ENCODE data around the gene C1orf56. TPM values are rescaled to one million over a fixed set of nuclear protein-coding genes. Genes with fewer than 3 reads are reported as not detected.

C1orf56 gene
- total RNA-seq, 2 experiments from 2014 or later = 1.3 TPM

DNA sequence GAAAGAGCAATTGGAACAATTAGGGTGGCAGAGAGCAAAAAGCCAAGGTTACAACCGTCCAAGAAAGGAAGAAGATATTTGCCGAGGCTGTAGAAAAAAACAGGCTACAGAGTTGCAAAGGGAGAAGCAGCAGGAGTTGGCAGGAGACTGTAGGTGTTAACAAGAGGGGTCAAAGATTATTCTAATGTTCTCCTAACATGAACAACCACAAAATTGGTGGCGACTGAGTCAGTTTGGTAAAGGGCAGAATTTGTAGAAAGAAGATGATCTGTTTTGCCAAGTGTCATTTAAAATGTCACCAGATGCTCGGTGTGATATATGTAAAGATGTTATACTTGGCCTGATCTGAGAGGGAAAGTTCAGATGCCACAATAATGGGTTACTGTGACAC lies 39.7 kb upstream of the C1orf56 start:
- ChIA-PET POLR2A (interaction anchor here (0.6 to 2.0 kb wide), 2 partner anchors 148 to 149 kb away, joined by 3 to 5 read pairs; partner anchors contain the start of gene TNFAIP8L2), CTCF (interaction anchor here (1.9 to 5.9 kb wide), 5 partner anchors 12 to 52 kb away, joined by 7 to 94 read pairs (median 18); partner anchors contain the start of genes ANXA9, C1orf56, CDC42SE1 and MLLT11)
- Mint-ChIP-seq H3K4me1 (ENCODE audit: low read depth) (peaks cover 77% of the 10 kb centered on the region), H3K9me3 (ENCODE audit: insufficient read depth) (no peaks in the 10 kb centered on the region), H3K36me3 (ENCODE audit: low read depth) (peaks cover 3% of the 10 kb centered on the region), H3K27me3 (ENCODE audit: low read depth) (no peaks in the 10 kb centered on the region), H3K27ac (peak overlapping the region; percentile 91), H3K4me3 (peak overlapping the region; percentile 98)
- ATAC-seq (peak; percentile 16), DNase-seq (no peak)

DNA sequence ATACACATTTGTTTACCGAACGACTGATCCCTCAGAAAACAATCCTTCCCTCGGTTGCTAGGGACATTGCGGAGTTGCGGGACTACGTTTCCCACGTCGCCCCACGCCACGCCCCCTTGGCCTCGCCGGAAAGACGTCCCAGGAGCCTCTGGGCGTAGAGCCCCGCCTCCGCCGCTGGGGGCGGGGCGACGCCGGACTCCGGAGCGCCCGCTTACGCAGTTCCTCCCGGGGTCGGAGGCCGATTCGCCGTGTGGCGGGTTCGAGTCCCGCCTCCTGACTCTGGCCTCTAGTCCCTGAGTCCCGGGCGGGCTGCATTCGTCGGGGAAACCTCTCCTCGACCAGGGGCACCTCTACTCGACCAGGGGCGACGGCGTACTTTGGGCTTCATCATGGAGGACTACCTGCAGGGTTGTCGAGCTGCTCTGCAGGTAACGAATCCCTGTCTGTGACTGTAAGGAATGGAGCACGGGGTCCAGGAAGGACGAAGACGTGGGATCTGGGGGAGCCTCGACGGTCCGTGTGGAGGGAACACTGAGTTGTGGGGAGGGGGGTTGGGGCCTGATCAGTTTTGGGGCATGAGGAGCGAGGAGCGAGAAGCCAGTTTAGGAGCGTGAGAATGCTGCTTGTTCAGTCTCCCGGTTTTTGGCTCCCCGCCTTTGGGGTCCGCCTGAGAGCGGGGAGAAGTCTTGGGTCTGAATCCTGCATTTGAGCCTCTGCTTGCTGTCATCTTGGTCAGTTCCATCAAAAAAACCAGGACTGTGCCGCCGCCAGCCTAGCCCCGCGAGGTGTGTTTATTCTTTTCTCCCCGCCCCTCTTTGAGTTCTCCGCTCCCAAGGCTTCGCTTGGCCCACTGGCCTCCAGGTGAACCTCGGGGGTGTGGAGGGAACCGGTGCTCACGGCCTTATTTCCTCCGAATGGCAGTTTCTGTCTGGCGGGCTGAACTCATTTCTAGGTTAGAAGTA lies 39.0 kb upstream of the C1orf56 start, which contains the start of gene PRUNE1:
PRUNE1 (plus strand) TSS at position 206 of the 962 bp plus-strand sequence; CDS start at position 390, 184 bp downstream.
- DNase-seq = peak; percentile 97
- ChIA-PET POLR2A (interaction anchor here (0.6 kb wide), 1 partner anchor 148 kb away, joined by 3 read pairs; the partner anchor contains the start of gene TNFAIP8L2), CTCF (interaction anchor here (1.1 to 1.5 kb wide), 2 partner anchors 15 to 16 kb away, joined by 3 to 4 read pairs; no protein-coding TSS in a partner anchor)
- no peaks in the 10 kb centered on the region for H3K27me3 Mint-ChIP-seq (ENCODE audit: low read depth)
- ATAC-seq = peak; percentile 86
- no peaks in the 10 kb centered on the region for H3K9me3 Mint-ChIP-seq (ENCODE audit: insufficient read depth)
- peaks cover 3% of the 10 kb centered on the region for H3K36me3 Mint-ChIP-seq (ENCODE audit: low read depth)
- peak within 1 kb of the TSS; percentile 98 for H3K4me3 Mint-ChIP-seq
- peak within 1 kb of the TSS; percentile 91 for H3K27ac Mint-ChIP-seq
- peaks cover 73% of the 10 kb centered on the region for H3K4me1 Mint-ChIP-seq (ENCODE audit: low read depth)

DNA sequence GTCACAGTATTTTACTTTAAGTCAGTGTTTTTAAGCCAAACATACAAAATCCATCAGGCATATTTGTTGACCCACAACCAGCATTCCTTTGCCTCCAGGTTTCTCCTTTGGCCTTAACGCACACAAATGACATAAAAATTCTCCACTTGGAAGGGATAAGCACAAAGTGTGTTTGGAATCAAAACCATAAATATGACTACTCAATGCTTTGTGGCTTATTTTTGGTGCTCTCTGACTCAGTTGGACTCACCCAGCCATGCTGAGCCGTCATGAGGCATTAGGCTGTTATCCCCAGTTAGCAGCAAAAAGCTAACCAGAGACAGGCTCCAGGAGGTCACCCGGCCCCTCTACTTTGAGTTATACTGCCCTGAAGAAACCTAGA lies 38.4 kb upstream of the C1orf56 start:
- H3K4me1 Mint-ChIP-seq (ENCODE audit: low read depth) = peaks cover 68% of the 10 kb centered on the region
- H3K36me3 Mint-ChIP-seq (ENCODE audit: low read depth) = peaks cover 3% of the 10 kb centered on the region
- no peaks in the 10 kb centered on the region for H3K27me3 Mint-ChIP-seq (ENCODE audit: low read depth)
- ChIA-PET POLR2A (no interaction called here), CTCF (interaction anchor here (1.0 to 1.5 kb wide), 3 partner anchors 15 to 39 kb away, joined by 3 to 4 read pairs (median 4); partner anchors contain the start of gene C1orf56)
- DNase-seq (no peak), ATAC-seq (no peak)
- H3K9me3 Mint-ChIP-seq (ENCODE audit: insufficient read depth) = no peaks in the 10 kb centered on the region
- peak overlapping the region; percentile 98 for H3K4me3 Mint-ChIP-seq
- H3K27ac Mint-ChIP-seq = peak overlapping the region; percentile 91

DNA sequence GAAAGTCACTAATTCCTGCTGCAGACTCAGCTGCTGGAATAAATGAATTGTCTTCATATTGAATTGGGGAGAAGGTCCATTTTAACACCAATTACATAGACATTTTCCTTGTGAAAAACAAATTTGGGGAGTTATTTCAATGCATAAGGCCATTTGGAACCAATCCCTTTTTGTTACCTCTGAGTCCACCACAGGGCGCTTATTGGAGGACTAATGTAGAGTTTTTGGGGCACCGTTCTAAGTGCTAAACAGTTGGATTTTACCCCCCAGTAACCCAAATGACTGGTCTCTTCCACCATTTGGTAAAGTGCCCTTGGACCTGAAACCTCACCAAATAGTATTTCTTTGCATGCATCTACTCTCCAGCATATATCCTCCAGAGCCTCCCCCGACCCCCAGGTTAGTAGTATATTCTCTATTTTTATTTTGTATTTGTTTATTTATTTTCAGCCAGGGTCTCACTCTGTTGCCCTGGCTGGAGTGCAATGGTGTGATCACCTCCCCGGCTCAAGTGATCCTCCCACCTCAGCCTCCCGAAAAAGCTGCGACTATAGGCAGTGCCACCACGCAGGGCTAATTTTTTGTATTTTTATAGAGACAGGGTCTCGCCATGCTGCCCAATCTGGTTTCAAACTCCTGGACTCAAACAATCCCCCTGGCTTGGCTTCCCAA lies 37.7 kb upstream of the C1orf56 start:
- CTCF ChIA-PET = interaction anchor here (1.0 to 1.5 kb wide), 4 partner anchors 14 to 38 kb away, joined by 3 to 4 read pairs (median 4); partner anchors contain the start of gene C1orf56
- peaks cover 3% of the 10 kb centered on the region for H3K36me3 Mint-ChIP-seq (ENCODE audit: low read depth)
- no peaks in the 10 kb centered on the region for H3K9me3 Mint-ChIP-seq (ENCODE audit: insufficient read depth)
- peak overlapping the region; percentile 98 for H3K4me3 Mint-ChIP-seq
- ATAC-seq (no peak), DNase-seq (no peak)
- no peaks in the 10 kb centered on the region for H3K27me3 Mint-ChIP-seq (ENCODE audit: low read depth)
- POLR2A ChIA-PET = no interaction called here
- peaks cover 63% of the 10 kb centered on the region for H3K4me1 Mint-ChIP-seq (ENCODE audit: low read depth)
- H3K27ac Mint-ChIP-seq = no peak overlapping the region

DNA sequence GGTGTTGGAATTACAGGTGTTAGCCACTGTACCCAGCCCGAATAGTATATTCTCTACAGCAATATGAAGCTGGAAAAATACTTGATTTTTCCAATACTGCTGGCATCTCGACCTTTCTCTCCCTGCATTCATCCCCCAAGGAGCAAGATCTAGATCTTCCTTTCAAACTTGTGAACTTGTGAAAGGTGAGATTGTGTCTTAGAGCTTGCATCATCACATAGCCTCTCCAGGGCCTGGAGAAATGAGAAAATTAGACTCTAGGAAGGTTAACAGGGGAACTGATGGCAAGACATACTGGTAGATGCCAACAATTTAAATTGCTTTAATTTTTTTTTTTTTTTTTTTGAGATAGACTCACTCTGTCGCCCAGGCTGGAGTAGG lies 37.2 kb upstream of the C1orf56 start:
- no peak overlapping the region for H3K4me3 Mint-ChIP-seq
- H3K36me3 Mint-ChIP-seq (ENCODE audit: low read depth) = peaks cover 3% of the 10 kb centered on the region
- H3K4me1 Mint-ChIP-seq (ENCODE audit: low read depth) = peaks cover 60% of the 10 kb centered on the region
- ChIA-PET CTCF (interaction anchor here (1.0 to 1.5 kb wide), 3 partner anchors 14 to 38 kb away, joined by 4 to 5 read pairs (median 4); partner anchors contain the start of gene C1orf56), POLR2A (no interaction called here)
- H3K27me3 Mint-ChIP-seq (ENCODE audit: low read depth) = no peaks in the 10 kb centered on the region
- H3K9me3 Mint-ChIP-seq (ENCODE audit: insufficient read depth) = no peaks in the 10 kb centered on the region
- H3K27ac Mint-ChIP-seq = no peak overlapping the region
- ATAC-seq = no peak
- no peak for DNase-seq

DNA sequence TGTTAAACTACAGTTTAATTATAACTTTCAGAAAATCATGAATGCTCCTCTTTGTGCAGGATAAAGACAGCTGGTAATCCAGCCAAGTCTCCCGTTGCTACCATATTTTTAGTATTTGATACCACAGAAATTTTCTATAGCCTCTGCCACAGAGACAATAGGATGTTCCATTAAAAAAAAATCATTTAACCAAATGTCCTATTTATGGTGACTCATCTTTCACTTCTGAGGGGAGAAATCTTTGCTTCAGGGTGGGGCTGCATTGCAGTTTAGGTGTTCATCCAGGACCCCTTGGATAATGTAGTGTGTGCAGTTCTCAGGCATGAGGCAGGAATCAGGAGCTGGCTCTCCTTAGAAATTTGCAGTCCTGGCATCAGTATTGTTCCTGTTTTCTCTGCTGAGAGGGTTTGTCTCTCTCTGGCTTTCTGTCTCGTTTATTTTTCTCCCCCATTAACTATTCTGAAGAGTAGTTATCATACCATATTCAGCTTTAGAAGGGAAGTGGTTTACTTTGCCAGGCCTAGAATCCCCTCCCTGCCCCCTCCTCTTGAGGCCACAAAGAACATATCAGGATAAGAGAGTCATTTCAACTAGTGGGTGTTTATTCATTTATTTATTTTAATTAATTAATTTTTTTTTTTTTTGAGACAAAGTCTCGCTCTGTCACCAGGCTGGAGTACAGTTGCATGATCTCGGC lies 36.2 kb upstream of the C1orf56 start:
- Mint-ChIP-seq H3K27ac (peak overlapping the region; percentile 69), H3K27me3 (ENCODE audit: low read depth) (no peaks in the 10 kb centered on the region), H3K4me3 (no peak overlapping the region), H3K36me3 (ENCODE audit: low read depth) (peaks cover 3% of the 10 kb centered on the region), H3K9me3 (ENCODE audit: insufficient read depth) (no peaks in the 10 kb centered on the region), H3K4me1 (ENCODE audit: low read depth) (peaks cover 50% of the 10 kb centered on the region)
- ChIA-PET POLR2A (interaction anchor here (1.1 kb wide), 1 partner anchor 13 kb away, joined by 3 read pairs; no protein-coding TSS in a partner anchor), CTCF (interaction anchor here (0.5 to 1.9 kb wide), 7 partner anchors 12 to 331 kb away, joined by 3 to 6 read pairs (median 4); partner anchors contain the start of genes C1orf56, CDC42SE1 and TNFAIP8L2)
- DNase-seq = no peak
- ATAC-seq = no peak

DNA sequence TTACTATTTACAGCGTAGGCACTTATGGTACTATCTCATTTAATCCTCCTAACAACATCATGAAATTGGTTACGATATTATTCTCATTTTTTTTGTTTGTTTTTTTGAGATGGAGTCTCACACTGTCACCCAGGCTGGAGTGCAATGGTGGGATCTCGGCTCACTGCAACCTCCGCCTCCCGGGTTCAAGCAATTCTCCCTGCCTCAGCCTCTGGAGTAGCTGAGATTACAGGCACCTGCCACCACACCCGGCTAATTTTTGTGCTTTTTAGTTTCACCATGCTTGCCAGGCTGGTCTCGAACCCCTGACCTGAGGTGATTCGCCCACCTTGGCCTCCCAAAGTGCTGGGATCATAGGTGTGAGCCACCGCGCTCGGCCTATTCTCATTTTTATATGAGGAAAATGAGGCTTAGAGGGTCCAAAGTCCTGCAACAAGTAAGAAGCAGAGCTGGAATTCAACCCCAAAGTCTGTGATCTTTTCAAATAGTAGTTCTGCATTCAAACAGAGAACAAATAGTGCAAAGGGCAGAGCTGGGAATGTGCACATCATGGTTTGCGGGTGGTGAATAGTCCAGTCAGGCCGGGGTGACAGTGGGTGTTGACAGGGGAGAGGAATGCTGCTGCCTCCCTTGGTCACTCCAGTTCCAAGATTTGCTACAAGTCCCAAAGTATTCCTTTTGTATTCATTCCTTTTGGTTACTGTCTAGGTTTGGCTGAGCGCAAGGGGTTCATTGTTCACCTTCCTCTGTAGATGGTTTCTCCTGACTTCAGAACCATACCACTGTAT lies 34.7 kb upstream of the C1orf56 start:
- no peak for ATAC-seq
- H3K27me3 Mint-ChIP-seq (ENCODE audit: low read depth) = no peaks in the 10 kb centered on the region

DNA sequence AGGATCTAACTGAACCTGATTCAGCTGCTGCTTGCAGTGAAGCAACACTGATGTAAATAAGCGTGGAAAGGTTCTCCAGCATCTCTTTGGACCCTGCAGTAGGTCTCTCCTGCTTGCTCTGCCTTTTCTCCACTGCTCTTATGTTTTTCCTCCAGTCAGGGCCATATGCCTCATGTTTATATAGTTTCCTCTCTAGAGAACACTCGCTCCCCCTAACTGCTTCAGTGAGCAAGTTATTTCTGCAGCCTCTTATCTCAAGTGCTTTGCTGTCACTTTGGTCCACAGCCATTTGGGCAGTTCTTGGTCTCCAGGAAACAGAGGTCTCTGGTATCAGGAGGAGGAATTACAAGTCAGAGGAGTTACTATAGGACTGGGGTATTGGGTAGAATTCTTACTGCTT lies 34.0 kb upstream of the C1orf56 start:
- peaks cover 30% of the 10 kb centered on the region for H3K4me1 Mint-ChIP-seq (ENCODE audit: low read depth)
- DNase-seq = no peak
- no peaks in the 10 kb centered on the region for H3K9me3 Mint-ChIP-seq (ENCODE audit: insufficient read depth)
- H3K27me3 Mint-ChIP-seq (ENCODE audit: low read depth) = no peaks in the 10 kb centered on the region
- ATAC-seq = no peak
- ChIA-PET CTCF (no interaction called here), POLR2A (no interaction called here)
- peaks cover 4% of the 10 kb centered on the region for H3K36me3 Mint-ChIP-seq (ENCODE audit: low read depth)
- H3K4me3 Mint-ChIP-seq = no peak overlapping the region
- no peak overlapping the region for H3K27ac Mint-ChIP-seq

More for the DNA sequence above, 34.7 kb upstream of the C1orf56 start:
- Mint-ChIP-seq H3K9me3 (ENCODE audit: insufficient read depth) (no peaks in the 10 kb centered on the region), H3K4me1 (ENCODE audit: low read depth) (peaks cover 35% of the 10 kb centered on the region), H3K36me3 (ENCODE audit: low read depth) (peaks cover 3% of the 10 kb centered on the region), H3K4me3 (no peak overlapping the region), H3K27ac (no peak overlapping the region)
- ChIA-PET POLR2A (no interaction called here), CTCF (interaction anchor here (1.0 to 1.9 kb wide), 4 partner anchors 12 to 144 kb away, joined by 3 to 6 read pairs (median 4); partner anchors contain the start of gene TNFAIP8L2)
- no peak for DNase-seq

DNA sequence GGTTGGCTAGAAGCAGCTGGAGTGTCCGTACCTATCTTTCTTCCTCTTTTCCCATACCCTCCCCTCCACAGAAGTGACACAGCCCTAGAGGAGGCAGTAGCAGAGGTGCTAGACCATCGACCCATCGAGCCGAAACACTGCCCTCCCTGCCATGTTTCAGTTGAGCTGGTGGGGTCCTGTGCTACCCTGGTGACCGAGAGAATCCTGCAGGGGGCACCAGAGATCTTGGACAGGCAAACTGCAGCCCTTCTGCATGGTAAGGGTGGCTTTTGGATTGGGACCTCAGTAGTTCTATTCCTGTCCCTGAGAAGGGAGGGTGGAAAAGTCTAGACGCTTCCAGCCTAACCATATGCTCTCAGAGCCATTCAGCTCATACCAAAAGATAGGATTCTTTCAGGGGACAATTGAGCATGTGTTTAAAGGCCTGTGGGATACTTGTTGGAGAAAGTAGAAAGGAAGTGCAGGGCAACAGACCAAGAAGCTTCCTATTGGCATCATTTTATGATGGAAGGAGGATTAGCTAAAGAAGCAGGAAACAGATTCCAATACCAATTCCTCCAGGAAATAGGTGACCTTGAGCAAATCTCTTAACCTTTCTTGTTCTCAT lies 22.9 kb upstream of the C1orf56 start:
- POLR2A ChIA-PET = interaction anchor here (0.6 to 0.9 kb wide), 3 partner anchors 33 to 132 kb away, joined by 3 read pairs; partner anchors contain the start of genes CDC42SE1 and TNFAIP8L2
- CTCF ChIA-PET = interaction anchor here (0.6 to 4.0 kb wide), 37 partner anchors 10 to 227 kb away, joined by 3 to 60 read pairs (median 5); partner anchors contain the start of genes BNIPL, C1orf56, CDC42SE1 and GABPB2
- H3K27me3 Mint-ChIP-seq (ENCODE audit: low read depth) = no peaks in the 10 kb centered on the region
- peaks cover 7% of the 10 kb centered on the region for H3K4me1 Mint-ChIP-seq (ENCODE audit: low read depth)
- DNase-seq (peak; percentile 92), ATAC-seq (peak; percentile 100)
- H3K4me3 Mint-ChIP-seq = peak overlapping the region; percentile 45
- peak overlapping the region; percentile 74 for H3K27ac Mint-ChIP-seq
- H3K36me3 Mint-ChIP-seq (ENCODE audit: low read depth) = peaks cover 24% of the 10 kb centered on the region
- H3K9me3 Mint-ChIP-seq (ENCODE audit: insufficient read depth) = no peaks in the 10 kb centered on the region

DNA sequence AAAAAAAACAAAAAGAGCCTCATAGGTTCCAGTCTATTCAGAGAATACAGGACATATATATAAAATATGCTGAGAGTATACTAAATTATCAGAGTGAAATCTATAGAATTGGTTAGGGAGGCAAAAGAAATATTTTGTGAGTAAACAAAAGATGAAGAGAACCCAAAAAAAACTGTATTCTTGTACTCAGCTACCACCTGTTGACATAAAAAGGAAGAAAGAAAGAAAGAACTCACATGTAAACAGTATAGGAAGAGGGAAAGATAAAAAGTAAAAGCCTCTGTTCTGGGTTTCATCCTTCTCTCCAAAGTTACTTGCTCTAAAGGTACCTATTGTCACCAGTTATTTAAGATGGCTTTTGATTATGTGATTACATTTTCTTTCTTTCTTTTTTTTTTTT lies 21.1 kb upstream of the C1orf56 start:
- ChIA-PET POLR2A (no interaction called here), CTCF (interaction anchor here (3.4 to 4.0 kb wide), 3 partner anchors 21 to 130 kb away, joined by 31 to 60 read pairs (median 52); partner anchors contain the start of genes C1orf56 and TNFAIP8L2)
- Mint-ChIP-seq H3K27me3 (ENCODE audit: low read depth) (no peaks in the 10 kb centered on the region), H3K9me3 (ENCODE audit: insufficient read depth) (no peaks in the 10 kb centered on the region), H3K4me3 (no peak overlapping the region), H3K27ac (no peak overlapping the region), H3K36me3 (ENCODE audit: low read depth) (peaks cover 28% of the 10 kb centered on the region), H3K4me1 (ENCODE audit: low read depth) (peaks cover 7% of the 10 kb centered on the region)
- no peak for ATAC-seq
- DNase-seq = no peak

Data from activated CD8-positive, alpha-beta T cell treated with anti-CD3 and anti-CD28 coated beads, Interleukin-2, amount 10 ng/mL, durations not matched to agents 7 days and 5 days (primary cell).